ENCODE data around the gene PCCA.
"Not testable (repeated sequence)": the region's sequence is repeated elsewhere in the genome, so short reads cannot be mapped to it uniquely, and the experiment has no call there.

PCCA gene

GRCh38 chr13:100197591-100198365 lies 108.9 kb downstream of the PCCA start:
- no peak for DNase-seq

DNA sequence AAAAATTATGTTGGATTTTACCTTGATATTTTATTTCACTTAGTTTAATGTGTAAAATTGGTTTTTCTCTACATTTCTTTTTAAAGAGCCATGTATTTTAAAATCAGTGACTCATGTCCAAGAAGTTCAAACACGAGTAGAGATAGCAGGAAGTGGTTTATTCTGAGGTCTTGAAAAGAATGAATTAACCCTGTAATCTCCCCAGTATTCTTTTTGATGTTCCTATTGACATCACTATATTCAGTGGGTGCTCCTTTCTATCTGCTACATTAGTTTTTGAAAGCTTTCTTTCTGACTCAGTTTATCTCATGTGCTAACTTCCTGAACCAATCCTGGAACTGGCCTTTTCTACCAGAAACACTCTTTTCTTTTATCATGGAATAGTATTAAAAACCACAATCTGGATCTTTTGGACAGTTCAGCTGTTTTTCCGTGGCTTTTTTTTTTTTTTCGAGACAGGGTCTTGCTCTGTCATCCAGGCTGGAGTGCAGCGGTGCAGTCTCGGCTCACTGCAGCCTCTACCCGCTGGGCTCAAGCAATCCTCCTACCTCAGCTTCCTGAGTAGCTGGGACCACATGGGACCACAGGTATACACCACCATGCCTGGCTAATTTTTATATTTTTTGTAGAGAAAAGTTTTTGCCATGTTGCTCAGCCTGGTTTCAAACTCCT lies 114.9 kb downstream of the PCCA start:
- no peak for DNase-seq

GRCh38 chr13:100208002-100208401 lies 119.1 kb downstream of the PCCA start:
- DNase-seq = no peak

GRCh38 chr13:100208626-100209025 lies 119.7 kb downstream of the PCCA start:
- DNase-seq = no peak

- no peak for DNase-seq
These were observed 121.2 kb downstream of the PCCA start for GRCh38 chr13:100209857-100210825.

GRCh38 chr13:100211016-100211710 lies 122.3 kb downstream of the PCCA start:
- no peak for DNase-seq

DNA sequence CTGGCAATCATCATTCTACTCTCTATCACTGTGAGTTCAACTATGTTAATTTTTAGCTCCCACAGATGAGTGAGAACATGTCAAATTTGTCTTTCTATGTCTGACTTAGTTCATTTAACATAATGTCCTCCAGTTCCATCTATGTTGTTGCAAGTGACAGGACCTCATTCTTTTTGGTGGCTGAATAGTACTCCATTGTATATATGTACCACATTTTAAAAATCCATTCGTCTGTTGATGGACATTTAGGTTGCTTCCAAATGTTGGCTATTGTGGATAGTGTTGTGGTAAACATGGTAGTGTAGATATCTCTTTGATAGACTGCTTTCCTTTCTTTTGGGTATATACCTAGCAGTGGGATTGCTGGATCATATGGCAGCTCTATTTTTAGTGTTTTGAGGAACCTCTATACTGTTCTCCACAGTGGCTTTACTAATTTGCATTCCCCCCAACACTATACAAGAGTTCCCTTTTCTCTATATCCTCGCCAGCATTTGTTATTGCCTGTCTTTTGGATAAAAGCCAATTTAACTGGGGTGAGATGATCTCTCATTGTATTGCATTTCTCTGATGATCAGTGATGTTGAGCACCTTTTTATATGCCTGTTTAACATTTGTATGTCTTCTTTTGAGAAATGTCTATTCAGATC lies 124.1 kb downstream of the PCCA start:
- DNase-seq = no peak

DNA sequence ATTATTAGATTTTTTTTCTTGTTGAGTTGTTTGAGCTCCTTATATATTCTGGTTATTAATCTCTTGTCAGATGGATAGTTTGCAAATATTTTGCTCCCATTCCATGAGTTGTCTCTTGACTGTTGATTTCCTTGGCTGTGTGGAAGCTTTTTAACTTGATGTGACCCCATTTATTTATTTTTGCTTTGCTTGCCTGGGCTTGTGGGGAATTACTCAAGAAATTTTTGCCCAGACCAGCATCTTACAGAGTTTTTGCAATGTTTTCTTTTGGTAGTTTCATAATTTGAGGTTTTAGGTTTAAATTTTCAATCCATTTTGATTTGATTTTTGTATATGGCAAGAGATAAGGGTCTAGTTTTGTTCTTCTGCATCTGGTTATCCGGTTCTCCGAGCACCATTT lies 124.7 kb downstream of the PCCA start:
- no peak for DNase-seq

- DNase-seq = no peak
These were observed 126.0 kb downstream of the PCCA start for GRCh38 chr13:100214886-100215285.

GRCh38 chr13:100221166-100221565 lies 132.3 kb downstream of the PCCA start:
- DNase-seq = no peak

- not testable (repeated sequence) for DNase-seq
These were observed 135.2 kb downstream of the PCCA start for GRCh38 chr13:100223966-100224530.

DNA sequence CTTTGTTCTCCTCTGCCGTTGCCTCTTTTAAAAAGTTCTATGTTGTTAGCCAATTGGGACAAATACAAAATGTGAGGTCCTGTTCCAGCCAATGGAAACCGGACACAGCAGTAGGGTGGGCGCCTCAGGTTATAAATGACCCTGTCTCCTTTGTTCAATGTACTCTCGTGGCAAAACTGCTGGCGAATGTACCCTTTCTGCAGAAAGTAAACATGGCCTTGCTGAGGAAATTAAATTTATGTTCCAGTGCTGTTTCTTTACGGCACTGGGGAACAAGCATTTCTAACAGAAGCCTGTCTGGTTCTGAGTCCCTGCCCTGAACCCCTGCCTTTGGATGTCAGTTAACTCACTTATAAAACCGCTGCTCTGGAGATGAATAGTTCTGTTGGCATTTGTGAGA lies 140.7 kb downstream of the PCCA start:
- no peak for DNase-seq

DNA sequence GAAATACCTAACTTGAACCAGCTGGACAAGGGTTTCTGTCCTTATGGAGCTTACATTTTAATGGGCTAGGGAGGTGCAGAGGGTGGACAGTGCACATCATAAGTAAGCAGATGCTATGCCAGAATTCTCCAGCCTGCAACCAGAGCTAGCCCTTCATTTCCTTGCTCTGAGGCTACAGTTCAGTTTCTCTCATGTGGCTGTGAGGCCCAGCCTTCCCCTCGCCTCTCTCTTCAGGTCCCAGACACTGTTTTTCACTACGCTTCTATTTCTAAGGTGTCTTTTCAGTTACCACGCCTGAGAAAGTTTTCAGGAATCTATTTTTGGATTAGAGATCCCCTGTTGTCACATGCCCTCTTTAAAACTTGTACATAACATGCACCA lies 141.9 kb downstream of the PCCA start:
- no peak for DNase-seq

DNA sequence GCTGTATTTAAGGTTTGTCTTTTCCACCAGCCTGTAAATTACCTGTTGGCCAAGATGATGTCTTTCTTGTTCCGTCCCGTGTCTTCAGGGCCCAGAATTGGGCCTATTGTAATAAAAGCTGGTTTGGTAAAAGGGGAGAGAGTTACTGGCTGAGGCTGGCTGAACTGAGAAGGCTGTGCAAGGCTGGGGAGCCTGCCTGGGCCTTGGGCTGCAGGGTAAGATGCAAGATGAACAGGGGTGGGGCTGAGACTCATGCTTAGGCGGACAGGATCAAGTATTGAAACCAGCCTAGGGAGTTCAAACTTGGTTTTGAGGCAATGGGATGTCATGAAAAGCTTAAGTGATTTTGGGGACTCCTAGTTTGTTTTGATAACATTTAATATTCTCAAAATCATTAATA lies 142.3 kb downstream of the PCCA start:
- no peak for DNase-seq

DNA sequence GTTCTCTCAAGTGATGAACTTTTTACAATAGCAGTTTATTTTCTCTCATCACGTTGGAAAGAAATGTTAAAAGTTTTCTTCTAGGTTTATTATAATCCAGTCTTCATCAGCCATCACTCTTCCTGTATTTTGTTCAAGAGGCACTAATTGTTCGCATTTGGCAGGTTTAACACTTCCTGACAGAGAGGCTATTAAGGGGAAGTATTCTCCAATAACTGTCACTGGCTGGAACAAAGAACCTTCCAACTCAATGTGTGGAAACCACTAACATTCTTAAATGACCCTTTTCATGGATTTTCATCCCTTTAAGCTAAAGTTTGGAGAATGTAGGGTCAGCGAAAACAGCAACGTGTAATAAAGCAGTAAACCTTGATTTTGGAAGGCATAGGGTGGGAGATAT lies 145.1 kb downstream of the PCCA start:
- DNase-seq = no peak

GRCh38 chr13:100234524-100235136 lies 145.7 kb downstream of the PCCA start:
- no peak for DNase-seq

DNA sequence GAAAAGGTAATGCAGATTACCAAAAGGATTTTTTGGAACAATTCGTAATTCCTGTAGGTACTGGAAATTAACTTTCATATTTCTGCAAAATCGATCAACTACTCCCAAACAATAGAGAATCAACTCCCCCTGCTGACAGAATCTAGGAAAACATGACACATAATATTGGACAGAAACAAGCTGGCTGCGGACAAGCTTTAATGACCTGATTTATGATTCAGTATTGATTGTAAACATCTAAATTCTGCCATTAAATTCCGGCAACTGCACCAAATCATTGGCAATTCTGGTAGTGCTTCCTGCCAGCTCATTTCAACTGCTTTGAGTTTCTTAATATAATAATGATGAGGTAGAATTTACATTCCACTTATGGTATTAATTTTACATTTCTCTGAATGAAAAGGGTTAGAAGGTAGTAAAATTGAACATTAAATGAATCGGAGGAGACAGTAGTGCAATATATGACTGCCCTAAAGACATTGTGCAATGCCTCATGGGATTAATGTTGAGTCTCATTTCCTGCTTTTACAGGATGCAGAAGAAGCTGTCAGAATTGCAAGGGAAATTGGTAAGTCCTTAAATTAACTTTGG lies 146.5 kb downstream of the PCCA start:
- peak; percentile 56 to 57 for DNase-seq

DNA sequence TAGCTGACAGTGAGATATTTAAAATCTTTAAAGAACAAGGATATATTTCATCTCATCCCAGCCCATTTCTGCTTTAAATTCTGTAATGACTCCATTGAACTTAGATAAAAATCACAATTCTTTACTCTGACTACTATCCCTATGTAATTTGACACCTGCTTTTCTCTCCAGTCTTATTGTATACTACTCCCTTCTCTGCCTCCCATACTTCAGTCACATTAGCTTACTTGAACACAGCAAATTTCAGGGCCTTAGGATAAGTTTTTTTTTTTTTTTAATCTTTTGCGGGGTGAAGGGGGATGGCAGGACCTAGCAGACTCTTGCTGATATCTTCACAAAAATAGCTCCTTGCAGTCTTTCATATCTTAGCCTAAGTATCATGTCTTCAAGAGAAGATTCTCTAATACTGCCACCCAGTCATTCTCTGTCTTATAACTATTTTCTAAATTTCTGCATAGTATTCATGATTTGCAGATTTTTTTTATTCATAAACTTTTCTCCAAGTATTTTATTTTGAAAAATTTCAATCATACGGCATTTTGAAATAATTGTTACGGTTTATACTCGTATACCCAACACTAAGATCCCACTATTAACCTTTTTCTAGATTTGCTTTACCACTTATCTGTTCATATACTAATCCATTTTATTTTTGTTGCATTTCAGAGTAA lies 151.4 kb downstream of the PCCA start:
- DNase-seq = no peak

DNA sequence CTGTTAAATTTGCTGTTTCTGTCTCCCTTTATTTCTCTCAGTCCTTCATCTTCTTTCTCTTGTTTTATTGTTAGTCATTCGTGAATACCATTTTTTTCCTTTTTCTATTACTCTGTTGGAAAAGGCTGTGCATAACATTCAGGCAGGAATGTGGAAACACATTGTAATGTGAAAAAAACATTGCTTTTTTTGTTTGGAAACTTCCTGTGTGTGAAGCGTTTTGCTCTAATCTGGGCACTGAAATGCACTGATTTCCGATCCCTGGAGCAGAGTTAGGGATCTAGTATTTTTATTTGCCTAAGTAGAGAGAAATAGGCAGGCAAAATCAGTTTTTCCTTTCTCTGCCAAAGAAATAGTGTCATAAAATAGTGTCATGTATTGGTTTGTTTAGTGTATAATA lies 155.5 kb downstream of the PCCA start:
- no peak for DNase-seq

- DNase-seq = no peak
These were observed 156.2 kb downstream of the PCCA start for GRCh38 chr13:100245104-100245503.
